AG09309 (cell line): ENCODE measurements around the gene TKT.

Experiments
- DNase-seq: peaks from one replicate; pipeline ENCODE4 v3.0.0-alpha.2; 2010; ENCODE audit warnings: low read depth
- H3K4me3 ChIP-seq: 2 replicates; pipeline ENCODE4 v1.5.1; 2011; ENCODE audit warnings: mild to moderate bottlenecking, low read depth, low read length, moderate library complexity; ENCODE audit not compliant: control insufficient read depth
- CTCF ChIP-seq: IDR thresholded peaks from 2 replicates; pipeline ENCODE4 v1.5.1; 2011; ENCODE audit warnings: mild to moderate bottlenecking, low read depth, low read length, inconsistent platforms; ENCODE audit not compliant: insufficient read depth, control insufficient read depth; ENCODE audit errors: missing control alignments

Gene TKT

GRCh38 chr3:53216723-53217122 is 39.1 kb downstream of the TKT start:
- no peak overlapping the region for H3K4me3 ChIP-seq
- no peak for DNase-seq
- TF ChIP-seq CTCF: no peak

GRCh38 chr3:53215816-53216215 is 40.0 kb downstream of the TKT start:
- TF ChIP-seq CTCF: no peak
- H3K4me3 ChIP-seq: no peak overlapping the region
- DNase-seq: no peak

GRCh38 chr3:53213276-53213675 is 42.5 kb downstream of the TKT start:
- no peak for DNase-seq
- no peak overlapping the region for H3K4me3 ChIP-seq
- TF ChIP-seq CTCF: no peak

DNA sequence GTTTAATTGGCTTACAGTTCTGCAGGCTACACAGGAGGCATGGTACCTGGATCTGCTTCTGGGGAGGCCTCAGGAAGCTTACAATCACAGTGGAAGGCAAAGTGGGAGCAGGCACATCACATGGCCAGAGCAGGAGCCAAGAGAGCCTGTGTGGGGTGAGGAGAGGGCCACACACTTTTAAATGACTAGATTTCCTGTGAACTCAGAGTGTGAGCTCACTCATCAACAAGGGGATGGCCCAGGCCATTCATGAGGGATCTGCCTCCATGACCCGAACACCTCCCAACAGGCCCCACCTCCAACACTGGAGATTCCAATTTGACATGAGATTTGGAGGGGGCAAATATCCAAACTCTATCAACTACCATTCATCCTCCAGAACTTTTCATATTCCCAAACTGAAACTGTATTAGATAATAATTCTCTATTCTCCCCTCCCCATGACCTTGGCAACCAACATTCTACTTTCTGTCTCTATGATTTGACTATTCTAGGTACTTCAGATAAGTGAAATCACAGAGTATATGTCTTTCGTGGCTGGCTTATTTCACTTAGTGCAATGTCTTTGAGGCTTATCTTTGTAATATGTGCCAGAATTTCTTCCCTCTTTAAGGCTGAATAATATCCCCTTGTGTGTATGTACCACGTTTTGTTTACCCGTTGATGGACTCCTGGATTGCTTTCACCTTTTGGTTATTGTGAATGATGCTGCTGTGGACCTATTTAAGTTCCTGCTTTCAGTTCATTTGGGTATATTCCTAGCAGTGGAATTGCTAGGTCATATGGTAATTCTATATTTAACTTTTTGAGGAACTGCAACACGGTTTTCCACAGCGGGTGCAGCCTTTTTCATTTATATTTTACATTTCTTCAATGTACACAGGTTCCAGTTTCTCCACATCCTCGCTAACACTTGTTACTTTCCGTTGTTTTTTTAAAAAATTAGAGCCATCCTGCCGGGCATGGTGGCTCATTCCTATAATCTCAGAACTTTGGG is 43.8 kb downstream of the TKT start:
- H3K4me3 ChIP-seq: no peak overlapping the region
- TF ChIP-seq CTCF: no peak
- DNase-seq: no peak

DNA sequence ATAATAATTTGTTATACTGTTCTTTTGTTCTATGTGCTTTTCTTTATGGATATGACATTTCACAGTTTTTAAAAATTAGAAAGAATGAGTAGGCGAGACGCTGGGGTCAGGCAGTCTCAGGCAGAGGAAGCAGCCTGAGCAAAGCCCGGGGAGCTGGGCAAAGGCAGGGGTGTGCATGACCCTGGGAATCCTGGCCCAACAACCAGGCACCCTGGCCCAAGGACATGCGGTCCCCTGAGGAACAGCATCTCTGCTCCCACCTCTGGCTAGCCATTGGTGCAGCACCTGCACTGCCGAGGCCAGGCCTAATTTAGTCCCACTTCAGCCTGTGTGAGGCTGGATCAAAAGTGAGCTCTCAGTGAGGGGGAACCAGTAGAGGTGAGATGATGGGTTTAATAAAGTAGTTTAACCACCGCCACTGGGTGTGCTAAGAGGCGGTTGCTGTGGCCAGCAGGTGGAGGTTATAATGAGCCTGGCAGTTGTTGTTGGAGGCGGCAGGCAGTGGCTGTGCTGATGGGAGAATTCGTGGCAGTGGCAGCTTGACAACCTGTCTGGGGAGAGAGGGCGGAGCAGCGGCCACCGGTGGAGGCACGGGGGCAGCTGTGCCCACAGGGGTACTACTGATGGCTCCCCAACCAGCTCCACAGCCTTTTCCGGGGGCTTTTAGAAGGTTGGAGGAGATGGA is 53.3 kb downstream of the TKT start:
- H3K4me3 ChIP-seq: no peak overlapping the region
- no peak for DNase-seq
- no peak for TF ChIP-seq CTCF

GRCh38 chr3:53200501-53201498 is 55.0 kb downstream of the TKT start:
- no peak overlapping the region for H3K4me3 ChIP-seq
- TF ChIP-seq CTCF: no peak
- no peak for DNase-seq
